COLO829 (cell line): ENCODE data around the gene ZNF511.

ENCODE experiments used
- DNase-seq: peaks from one replicate; pipeline ENCODE4 v3.0.0; 2012; ENCODE audit warnings: low spot score

Gene ZNF511

DNA sequence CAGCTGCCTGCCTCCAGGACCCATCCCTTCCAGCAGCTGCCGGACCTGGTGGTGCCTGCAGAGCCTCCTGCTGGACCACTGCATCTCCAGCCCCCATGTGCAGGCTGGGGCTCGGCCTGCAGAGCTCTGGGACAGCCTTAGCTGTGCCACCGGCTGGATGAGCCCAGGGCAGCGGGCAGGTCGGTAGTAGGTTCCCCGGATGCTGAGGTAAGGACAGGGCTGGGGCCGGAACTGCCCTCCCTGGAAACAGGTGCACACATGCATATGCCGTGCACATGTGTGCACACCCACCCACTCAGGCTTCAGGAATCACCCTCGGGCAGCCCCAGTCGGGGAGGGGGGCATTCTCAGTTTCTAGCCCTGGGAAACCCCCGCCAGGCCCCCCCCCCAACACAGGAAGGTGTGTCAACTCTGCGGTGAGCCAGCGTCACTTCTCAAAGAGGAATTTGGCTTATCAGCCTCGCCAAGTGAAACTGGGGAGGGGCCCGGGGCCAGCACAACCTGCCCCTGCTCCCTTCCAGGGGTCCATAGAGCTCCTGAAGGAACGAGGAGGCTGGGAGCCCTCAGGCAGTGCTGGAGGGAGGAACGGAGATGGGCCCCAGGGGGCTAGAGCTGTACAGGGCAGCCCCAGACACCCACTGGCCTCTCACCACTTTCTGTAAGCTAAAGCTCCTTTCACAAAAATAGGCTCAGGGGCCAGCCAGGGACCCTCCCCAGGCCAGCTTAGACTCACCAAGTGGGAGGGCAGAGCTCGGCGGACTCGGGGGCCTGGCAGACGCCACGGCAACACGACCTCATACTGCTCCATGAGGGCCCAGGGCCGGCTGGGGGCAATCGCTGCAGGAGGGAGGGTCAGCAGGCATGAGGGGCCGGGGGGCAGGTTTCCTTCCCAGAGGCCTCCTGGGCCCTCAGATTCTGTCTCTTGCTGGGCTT lies 33.7 kb upstream of the ZNF511 start:
- DNase-seq, result no peak

DNA sequence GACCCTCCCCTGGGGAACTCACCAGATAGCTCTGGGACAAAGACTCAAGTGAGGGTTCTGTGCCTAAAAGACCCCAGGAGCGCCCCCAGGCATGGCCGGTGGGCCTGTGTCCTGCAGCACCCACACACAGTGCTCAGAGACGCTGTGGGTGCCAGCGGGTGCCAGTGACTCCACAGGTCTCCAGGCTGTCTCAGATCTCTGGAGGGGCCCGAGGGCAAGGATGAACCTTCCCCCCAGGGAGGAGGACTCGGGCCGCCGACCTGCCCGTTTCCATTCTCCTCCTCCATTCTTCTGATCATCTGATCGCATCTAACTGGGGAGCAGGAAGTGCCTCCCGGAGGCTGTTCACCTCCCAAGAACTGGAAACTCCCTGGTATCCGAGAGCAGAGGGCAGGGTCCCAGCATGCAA lies 33.0 kb upstream of the ZNF511 start:
- DNase-seq, result no peak

DNA sequence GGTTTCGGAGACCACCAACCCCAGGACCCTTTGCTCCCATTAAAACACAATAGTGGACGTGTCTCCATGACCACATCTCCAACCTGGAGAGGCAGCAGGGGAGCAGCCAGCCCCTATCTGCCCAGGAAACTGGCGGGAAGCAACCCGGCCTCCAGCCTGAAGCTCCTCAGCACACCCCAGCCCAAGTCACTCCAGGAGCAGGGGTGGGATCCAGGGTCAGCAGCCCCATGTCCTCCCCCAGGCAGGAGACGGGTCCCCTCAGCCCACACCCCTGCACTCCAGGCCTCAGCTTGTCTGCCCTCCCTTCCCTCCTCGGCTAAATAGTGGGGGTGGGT lies 32.6 kb upstream of the ZNF511 start:
- DNase-seq, result no peak

DNA sequence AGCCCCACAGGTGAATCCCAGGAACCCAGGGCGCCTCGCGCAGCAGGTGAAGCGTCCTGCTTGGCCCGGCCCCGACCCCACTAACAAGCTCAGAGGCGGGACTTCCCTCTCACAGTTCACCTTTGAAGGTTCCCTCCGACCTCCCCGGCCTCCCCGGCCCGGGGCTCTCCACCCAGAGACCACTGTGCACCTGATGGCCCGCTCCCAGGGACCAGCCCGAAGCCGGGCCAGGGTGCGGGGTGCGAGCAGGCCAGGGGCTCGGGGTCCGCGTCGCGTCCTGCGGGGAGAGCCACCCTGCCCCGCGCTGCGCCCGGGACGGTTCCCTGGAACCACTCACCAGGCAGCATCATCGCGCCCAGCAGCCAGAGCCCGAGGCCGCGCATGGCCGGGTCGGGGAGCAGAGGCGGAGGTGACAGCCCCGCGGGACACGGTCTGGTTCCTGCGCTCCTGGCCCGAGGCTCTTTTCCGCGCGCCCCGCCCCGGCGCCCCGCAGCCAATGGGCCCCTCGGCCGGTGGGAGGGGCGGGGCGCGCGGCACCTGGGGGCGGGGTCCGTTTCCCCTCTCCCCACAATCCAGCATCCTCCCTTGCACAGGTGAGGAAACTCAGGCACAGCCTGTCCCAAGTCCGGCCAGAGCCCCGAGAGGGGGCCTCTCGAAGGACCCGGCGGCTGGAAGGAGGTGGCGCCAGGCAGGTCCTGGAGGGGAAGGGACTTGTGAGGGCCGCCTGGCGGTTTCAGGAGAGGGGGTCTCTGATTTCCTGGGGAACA lies 32.1 kb upstream of the ZNF511 start, which contains the start of gene ADAM8:
Gene ADAM8, minus strand, starts transcription at position 434 of the 767 bp plus-strand sequence. Its CDS starts 51 bp downstream, at position 383.
- no peak for DNase-seq

DNA sequence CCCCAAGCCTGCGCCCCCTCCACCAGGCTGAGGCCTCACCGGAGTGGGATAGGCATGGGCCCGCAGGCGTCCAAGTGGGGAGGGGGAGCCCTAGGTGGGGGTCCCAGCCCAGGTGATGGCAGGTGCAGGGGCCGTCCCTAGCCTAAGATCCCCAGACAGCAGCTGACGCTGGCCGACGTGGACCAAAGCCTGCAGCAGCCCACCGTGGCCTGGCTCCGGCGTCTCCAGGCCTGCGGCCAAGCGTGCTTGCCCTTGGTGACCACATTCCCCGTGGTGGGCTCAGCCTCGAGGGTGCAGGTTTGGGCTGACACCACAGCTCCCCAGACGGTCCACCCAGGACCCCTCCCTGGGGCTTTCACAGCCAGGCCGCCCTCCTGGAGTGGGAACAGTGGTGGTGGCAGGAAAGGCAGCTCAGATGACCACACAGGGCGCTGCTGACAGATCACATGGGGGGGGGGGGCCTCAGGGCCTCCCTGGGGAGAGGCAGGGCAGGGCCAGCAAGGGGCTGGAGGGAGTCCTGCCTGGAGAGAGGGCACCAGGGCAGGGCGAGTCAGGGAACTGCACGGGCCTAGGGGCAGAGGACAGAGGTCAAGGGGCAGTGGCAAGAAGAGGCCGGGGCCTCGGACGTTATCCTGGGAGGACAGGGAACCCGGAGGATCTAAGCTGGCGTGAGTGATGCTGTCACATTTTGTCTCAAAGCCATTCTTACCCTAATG lies 31.3 kb upstream of the ZNF511 start:
- no peak for DNase-seq

DNA sequence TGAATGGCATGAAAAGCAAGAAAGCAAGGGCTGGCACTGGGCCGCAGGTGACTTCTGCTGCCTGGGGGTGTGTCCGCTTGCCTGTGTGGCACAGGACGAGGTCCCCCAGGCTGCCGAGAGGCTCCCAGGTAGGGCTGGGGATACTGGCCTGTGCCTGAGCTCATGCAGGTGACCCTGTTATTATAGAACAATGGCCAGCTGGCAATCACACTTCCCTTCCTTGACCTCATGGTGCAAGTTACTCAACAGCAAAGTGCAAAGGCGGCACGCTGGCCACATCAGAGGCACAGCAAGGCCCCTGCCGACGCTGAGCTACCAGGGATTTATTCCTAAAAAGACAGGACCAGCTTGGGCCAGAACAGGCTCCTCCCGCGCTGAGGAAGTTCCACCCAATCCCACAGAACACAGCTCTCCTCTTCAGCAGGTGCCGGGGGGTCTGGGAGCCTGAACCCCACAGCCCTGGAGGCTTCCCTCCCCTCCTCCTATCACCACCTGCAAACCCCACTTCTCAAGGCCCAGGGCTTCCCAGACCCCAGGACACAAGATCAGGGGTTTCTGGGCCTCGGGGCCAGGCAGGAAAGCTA lies 30.6 kb upstream of the ZNF511 start:
- no peak for DNase-seq

DNA sequence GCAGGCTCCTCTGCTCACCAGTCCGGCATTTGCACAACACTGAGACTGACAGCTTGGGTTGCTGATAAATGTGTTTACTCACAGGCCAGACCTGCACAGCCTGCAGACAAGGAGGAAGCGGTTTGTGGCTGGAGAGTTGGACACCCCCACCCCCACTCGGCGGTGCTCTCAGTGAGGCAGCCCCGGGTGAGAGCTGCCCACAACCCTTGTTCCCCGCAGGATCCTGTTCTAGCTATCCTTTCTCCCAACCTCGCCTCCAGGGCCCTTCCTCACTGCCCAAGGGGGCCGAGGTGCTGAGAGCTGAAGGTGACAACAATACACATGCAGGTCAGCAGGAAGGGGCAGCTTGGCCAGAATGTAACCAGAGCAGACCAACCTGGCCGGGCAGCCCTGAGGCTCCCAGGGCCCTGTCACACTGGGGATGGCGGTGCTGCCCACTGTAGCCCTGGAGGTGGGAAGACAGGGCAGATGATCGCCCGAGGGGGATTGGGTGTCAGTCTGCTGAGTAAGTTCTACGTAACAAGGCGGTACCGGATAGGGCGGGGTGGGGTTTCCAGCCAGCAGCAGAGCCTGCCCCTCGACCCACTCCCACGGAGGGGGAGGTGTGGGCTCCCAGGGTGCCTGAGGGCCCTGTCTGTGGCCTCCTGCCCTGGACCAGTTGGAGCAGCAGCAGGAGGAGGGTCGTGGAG lies 30.0 kb upstream of the ZNF511 start:
- no peak for DNase-seq

DNA sequence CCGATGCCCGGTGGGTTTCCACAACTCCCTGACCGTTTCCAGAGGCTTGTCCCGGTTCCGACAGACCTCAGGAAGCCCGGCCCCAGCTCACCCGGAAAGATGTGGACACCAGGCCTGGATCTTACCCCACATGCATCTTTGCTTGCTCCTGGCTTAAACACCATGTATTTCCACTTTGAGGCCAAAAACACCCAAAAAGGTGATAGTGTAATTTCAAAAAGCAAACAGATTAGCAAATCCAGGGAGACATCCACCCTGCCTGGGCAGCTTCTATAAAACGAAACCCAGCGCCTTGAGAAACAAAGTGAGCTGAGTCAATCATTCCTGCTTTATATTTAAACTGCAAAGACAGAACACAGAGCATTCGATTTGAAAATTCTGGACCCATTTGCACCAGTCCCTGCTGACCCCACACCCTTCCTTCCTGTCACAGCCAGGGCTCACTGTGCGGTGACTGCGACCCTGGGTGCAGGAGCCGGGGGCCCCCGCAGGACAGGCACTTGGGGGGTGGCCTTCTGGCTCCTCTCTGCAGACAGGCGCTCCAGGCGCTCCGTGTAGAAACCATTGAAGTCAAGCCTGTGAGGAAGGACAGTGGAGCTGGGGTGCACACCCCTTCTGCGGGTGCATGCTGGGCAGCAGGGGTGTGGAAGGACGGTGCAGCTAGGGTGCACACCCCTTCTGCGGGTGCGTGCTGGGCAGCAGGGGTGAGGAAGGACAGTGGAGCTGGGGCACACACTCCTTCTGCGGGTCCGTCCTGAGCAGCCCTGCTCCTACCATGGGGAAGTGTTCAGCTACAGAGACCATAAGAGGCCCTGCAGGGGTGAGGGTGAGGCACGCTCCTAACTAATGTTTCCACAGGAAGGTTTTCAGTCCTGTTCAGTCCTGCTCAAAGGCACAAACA lies 29.1 kb upstream of the ZNF511 start:
- no peak for DNase-seq

DNA sequence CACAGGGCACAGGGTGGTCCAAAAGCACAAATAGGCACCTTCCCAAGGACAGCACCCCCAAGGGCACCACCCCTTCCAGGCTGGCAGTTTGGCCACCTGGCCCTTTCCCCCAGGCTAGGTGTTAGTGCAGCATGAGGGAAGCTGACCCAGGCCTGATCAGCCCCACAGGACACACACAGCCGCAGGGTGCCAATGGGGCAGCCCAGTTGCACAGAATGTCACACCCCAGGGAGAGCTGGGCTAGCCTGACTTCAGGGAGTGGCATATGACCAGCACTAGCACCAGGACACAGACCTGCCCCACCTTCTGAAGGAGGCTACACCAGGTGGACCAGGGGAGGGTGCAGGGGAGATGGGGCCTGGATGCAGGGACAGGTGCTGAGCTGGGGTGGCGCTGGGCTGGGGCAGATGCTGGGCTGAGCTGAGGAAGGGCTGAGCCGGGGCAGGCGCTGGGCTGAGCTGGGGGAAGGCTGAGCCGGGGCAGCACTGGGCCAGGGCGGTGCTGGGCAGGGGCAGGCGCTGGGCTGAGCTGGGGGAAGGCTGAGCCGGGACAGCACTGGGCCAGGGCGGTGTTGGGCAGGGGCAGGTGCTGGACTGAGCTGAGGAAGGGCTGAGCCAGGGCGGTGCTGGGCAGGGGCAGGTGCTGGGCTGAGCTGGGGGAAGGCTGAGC lies 28.2 kb upstream of the ZNF511 start:
- no peak for DNase-seq

DNA sequence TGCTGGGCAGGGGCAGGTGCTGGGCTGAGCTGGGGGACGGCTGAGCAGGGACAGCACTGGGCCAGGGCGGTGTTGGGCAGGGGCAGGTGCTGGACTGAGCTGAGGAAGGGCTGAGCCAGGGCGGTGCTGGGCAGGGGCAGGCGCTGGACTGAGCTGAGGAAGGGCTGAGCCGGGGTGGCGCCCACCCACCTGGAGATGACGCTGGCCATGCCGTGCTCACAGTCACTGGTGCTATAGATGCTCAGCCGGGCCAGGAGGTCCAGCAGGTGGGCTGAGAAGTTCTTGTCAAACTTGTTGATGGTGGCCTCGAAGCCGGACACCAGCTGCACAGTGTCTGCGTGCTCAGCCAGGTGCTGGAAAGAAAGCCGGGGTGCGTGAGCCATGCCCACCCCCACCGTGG lies 27.6 kb upstream of the ZNF511 start:
- no peak for DNase-seq

DNA sequence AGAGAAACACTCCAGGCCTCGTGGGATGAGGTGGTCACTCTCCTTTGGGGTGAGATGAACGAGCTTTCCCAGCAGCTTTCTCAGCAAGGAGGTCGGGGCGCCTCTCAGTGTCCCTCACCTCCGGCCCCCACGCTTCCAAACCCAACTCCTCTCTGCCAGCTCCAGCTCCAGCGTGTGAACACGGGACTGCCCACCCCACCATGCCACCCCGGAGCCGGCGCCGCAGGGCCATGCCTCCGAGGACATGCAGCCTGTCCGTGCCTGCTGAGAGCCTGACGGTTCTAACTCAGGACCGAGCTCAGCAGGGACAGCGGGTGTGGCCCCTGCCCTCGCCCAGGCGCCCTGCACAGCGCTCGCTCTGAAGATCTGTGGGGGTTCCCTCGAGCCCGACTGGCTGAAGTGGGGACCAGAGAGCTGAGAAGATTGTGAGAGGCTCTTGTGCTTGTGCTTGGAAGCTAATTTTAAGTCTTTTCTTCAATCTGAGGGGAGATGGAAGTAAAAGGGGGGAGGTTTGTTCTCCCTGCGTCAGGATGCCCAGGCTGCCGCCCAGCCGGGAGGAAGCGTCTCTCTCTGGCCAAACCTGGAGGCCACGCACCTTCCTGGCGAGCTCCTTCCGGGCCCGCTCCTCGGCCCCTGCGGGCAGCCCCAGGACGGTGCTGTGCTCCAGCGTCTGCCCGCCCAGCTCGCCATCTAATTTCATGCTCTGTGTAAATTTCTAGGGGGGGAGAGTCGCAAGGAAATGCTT lies 26.9 kb upstream of the ZNF511 start:
- DNase-seq, result no peak

DNA sequence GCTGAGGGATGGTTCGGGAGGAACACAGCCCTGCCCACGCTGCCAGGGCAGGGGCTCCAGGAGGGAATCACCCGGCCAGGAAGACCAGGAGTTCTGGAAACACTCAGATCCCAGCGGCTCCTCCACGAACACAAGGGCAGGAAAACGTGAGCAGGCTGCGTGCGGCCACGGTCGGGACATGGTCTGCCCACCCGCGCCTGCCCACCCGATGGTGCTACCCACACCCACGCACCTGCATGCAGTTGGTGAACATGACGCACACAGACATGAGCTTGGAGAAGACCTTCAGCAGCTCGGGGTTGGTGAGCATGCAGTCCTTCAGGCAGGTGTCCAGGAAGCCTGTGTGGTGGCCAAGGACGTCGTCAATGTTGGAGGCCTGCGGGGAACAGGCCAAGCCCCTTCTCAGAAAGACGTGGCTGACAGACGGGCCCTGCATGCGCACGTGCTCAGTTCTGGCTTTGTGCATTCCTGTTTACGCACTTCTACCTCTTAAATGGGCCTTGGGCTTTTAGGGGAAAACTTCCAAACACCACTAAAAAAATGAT lies 25.8 kb upstream of the ZNF511 start:
- DNase-seq, result no peak

DNA sequence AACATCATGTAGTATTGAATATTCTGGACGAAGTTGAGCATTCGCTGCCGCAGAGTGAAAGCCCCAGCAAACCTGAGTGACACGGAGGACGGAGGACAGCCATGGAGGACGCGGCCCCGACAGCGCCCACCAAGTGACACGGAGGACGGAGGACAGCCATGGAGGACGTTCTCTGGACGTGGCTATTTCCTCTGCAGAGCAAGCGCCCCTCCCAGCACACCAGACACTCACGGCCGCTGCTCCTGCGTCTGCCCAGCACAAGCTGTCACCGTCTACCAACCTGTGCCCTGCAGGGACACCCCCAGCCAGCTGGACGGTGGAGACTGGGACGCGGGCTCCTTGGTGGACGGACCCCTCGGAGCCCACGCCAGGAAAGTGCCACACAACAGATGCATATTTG lies 24.8 kb upstream of the ZNF511 start:
- no peak for DNase-seq

DNA sequence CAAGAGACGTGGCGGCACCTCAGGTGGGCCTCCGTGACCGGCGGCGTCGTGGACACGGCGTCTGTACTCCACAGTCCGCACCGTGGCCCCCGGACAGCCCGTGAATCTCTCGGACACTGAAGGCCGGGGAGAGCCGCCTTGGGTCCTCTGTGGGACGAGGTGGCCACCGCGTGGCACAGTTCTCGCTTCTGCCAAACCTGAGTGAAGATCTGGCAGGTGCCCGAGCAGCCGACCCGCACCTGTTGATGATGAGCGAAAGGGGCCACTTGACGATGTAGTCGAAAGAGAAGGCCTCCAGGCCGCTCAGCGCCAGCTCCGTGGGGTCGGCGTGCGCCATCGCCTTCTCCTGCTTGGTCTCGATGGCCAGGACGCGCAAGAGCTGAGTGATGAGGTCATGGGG lies 23.5 kb upstream of the ZNF511 start:
- DNase-seq, result no peak

DNA sequence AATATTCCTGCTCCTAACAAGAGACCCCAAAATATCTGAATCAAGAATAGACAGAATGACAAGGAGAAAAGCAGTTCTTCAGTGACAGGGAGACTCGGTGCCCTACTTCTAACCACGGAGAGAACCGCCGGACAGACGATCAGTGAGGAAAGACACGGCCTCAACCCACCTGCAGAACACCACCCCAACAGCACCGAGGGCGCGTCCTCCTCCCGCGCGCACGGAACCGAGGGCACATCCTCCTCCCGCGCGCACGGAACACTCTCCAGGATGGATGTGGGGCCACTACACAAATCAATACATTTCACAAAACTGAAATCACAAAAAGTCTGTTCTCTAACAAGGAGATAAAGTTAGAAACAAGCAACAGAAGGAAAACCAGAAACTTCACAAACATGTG lies 22.3 kb upstream of the ZNF511 start:
- DNase-seq, result no peak

DNA sequence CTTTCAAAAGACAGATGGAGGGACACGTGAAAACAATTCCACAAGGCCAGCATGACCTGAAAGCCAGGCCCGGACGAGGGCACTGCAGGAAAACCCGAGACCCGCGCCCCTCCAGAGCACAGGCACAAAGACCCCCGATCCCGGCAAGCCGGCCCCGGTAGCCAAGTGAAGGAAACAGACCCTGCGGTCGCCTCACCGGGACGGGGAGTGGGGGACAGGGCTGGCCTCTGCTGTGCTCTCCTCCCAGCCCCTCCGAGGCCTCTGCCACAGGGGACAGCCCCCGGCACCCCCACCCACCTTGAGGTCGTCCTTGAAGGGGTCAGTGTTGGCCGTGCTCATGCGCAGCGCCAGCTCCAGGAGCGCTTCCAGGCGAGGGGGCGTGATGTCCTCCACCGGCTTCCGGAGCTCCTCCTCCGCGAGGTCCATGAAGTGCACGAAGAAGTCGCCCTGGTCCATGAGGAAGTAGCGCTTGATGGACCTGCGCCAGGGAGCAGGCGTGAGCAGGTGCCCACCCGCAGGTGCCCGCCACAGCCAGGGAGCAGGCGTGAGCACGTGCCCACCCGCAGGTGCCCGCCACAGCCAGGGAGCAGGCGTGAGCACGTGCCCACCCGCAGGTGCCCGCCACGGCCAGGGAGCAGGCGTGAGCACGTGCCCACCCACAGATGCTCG lies 20.7 kb upstream of the ZNF511 start:
- no peak for DNase-seq

DNA sequence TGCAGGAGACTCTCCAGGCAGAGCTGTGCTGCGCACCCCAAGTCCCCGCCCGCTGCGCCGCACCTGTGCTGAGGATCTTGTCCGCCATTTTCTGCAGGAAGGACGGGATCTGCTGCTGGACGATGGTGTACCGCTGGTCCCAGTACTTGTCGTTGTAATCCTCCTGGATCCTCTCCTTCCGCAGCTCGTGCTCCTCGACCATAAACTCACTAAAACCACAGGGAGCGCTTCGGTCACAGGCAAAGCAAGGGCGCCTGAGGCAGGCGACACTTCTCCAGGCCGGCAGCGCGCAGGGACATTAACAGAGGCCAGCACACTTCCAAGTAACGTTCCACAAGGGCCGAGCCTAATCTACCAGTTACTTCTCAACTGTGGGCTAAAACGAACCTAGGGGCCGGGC lies 19.0 kb upstream of the ZNF511 start:
- no peak for DNase-seq
